Vagina (tissue), 2 donors: ENCODE results near the gene TARBP2. TPM values are rescaled to one million over a fixed set of nuclear protein-coding genes. Genes with fewer than 3 reads are reported as not detected.

ENCODE experiments used
- DNase-seq, 2 donors: peaks; one replicate each; pipeline ENCODE4 v3.0.0-alpha.2; 2017; ENCODE audit errors: extremely low spot score in 2 of 2
- H3K27ac ChIP-seq: fragments of 200-600 bp; sonication (generic); one replicate; pipeline ENCODE4 v1.5.1; 2019
- H3K27me3 ChIP-seq: fragments of 200-600 bp; sonication (generic); one replicate; pipeline ENCODE4 v1.5.1; 2019
- H3K36me3 ChIP-seq, 2 donors: fragments of 200-600 bp; sonication (generic); one replicate each; pipeline ENCODE4 v1.5.1; 2017 to 2019
- H3K4me1 ChIP-seq: fragments of 200-600 bp; sonication (generic); one replicate; pipeline ENCODE4 v1.5.1; 2019
- H3K4me3 ChIP-seq, 2 donors: fragments of 200-600 bp; sonication (generic); 1 replicate in 1 of 2; 2 replicates in 1 of 2; pipeline ENCODE4 v1.5.1; 2016 to 2019
- H3K9me3 ChIP-seq: fragments of 200-600 bp; sonication (generic); one replicate; pipeline ENCODE4 v1.5.1; 2019
- CTCF ChIP-seq, 3 experiments: fragments of 450-650 bp in 2 of 3; fragments of 200-600 bp in 1 of 3; sonication (generic) in 1 of 3; IDR thresholded peaks; one replicate each; pipeline ENCODE4 v1.5.1; 2017 to 2019; ENCODE audit warnings: antibody characterized with exemption in 3 of 3, mild to moderate bottlenecking in 2 of 3, moderate library complexity in 2 of 3
- POLR2A ChIP-seq, 2 donors: fragments of 450-650 bp; IDR thresholded peaks; one replicate each; pipeline ENCODE4 v1.6.1; 2017; ENCODE audit warnings: antibody characterized with exemption in 2 of 2, mild to moderate bottlenecking in 2 of 2, moderate library complexity in 2 of 2
- POLR2AphosphoS5 ChIP-seq, 2 donors: sonication (generic); formaldehyde crosslinking; IDR thresholded peaks; one replicate each; pipeline ENCODE4 v1.9.0; 2017; ENCODE audit warnings: antibody characterized with exemption in 2 of 2, mild to moderate bottlenecking in 2 of 2, low read depth in 1 of 2; ENCODE audit not compliant: insufficient read depth in 1 of 2
- intact Hi-C: fragments of 100-400 bp; cut with DNase I; formaldehyde crosslinking; loops from one replicate; pipeline ENCODE4 v1.15.1; 2023
- total RNA-seq: library from RNA; depleted of rRNA; stranded (reverse); fragments of >200 nt; gene quantifications from one replicate; pipeline ENCODE4 v1.2.3, GENCODE V29; 2016

The TARBP2 gene
- total RNA-seq, 1 donor from 2014 or later = 17.7 TPM

DNA sequence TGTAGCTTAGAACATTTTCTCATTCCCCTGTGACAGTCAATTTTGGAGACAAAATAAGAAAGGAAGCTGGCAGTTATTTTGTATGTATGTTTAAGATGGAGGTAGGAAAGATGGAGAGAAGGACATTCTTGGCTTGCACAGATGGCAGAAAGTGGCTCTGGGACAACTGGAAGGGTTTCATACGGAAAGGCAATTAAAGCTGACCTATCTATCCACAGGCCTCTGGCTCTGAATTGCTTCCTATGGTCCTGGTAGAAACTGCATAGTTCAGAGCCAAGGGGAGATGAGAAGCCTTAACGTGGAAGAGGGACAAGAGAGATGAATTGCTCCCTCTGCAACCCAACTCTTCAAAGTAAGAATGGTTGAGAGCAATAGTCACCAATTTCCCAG is 14.2 kb downstream of the TARBP2 start:
- Histone ChIP-seq H3K4me1 (no peaks in the 10 kb centered on the region), H3K4me3 (no peak overlapping the region), H3K27ac (no peak overlapping the region), H3K36me3 (peaks cover 0 to 82% of the 10 kb centered on the region in 2 donors), H3K27me3 (no peaks in the 10 kb centered on the region), H3K9me3 (no peaks in the 10 kb centered on the region)
- TF ChIP-seq POLR2A (IDR thresholded peaks at IDR 0.05) (no peak), POLR2AphosphoS5 (IDR thresholded peaks at IDR 0.05; ENCODE audit: insufficient read depth in 1 of 2, low read depth in 1 of 2) (no peak), CTCF (IDR thresholded peaks at IDR 0.05) (no peak)
- intact Hi-C loops = no loop called here
- no peak for DNase-seq

DNA sequence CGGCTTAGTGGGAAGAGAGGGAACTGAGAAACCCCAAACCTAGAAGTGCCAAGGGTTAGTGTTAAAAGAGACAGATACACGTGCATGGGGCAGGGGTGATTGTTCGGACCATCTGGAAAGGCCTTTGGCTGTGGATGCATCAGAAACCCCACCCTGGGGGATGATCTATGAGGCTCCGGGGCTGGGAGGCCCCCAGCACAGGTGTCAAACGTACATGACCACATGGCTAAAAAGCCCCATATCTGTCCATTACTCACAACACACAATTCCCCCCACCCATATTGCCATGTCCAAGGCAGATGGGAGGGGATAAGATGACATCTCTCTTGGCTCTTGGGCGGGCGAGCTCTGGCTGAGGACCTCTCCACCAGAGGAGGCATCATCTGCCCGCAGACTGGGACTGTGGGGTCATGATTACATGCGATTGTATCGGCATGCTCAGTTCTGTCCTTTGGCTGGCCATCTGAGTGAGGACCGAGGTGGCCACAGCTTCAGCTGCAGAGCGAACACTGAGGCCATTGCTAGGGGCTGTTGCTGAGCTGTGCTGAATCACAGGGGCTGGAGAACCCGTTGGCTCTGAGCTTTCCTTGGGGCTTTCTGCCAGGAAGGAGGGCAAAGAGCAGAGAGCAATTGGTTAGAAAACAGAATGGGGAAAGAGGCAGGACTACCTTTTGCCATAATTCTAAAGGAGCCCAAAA is 15.8 kb downstream of the TARBP2 start:
- H3K36me3 ChIP-seq = peaks cover 0 to 78% of the 10 kb centered on the region in 2 donors
- intact Hi-C loops = no loop called here

GRCh38 chr12:53518381-53518780 is 17.3 kb downstream of the TARBP2 start:
- Histone ChIP-seq H3K27me3 (no peaks in the 10 kb centered on the region), H3K4me1 (no peaks in the 10 kb centered on the region), H3K9me3 (no peaks in the 10 kb centered on the region), H3K36me3 (peaks cover 0 to 89% of the 10 kb centered on the region in 2 donors), H3K4me3 (no peak overlapping the region), H3K27ac (no peak overlapping the region)
- no peak for TF ChIP-seq CTCF (IDR thresholded peaks at IDR 0.05)
- TF ChIP-seq POLR2AphosphoS5 (IDR thresholded peaks at IDR 0.05; ENCODE audit: insufficient read depth in 1 of 2, low read depth in 1 of 2) = no peak
- TF ChIP-seq POLR2A (IDR thresholded peaks at IDR 0.05) = no peak
- intact Hi-C loops = no loop called here
- no peak for DNase-seq

More for the DNA sequence above, 15.8 kb downstream of the TARBP2 start:
- TF ChIP-seq POLR2AphosphoS5 (IDR thresholded peaks at IDR 0.05; ENCODE audit: insufficient read depth in 1 of 2, low read depth in 1 of 2) = no peak
- TF ChIP-seq POLR2A (IDR thresholded peaks at IDR 0.05) = no peak
- TF ChIP-seq CTCF (IDR thresholded peaks at IDR 0.05) = no peak
- no peak overlapping the region for H3K4me3 ChIP-seq
- no peaks in the 10 kb centered on the region for H3K4me1 ChIP-seq
- H3K27me3 ChIP-seq = no peaks in the 10 kb centered on the region
- no peak overlapping the region for H3K27ac ChIP-seq
- no peak for DNase-seq
- H3K9me3 ChIP-seq = no peaks in the 10 kb centered on the region

- H3K36me3 ChIP-seq = peaks cover 0 to 79% of the 10 kb centered on the region in 2 donors
- H3K4me1 ChIP-seq = no peaks in the 10 kb centered on the region
- H3K9me3 ChIP-seq = no peaks in the 10 kb centered on the region
- H3K27ac ChIP-seq = no peak overlapping the region
- TF ChIP-seq POLR2AphosphoS5 (IDR thresholded peaks at IDR 0.05; ENCODE audit: insufficient read depth in 1 of 2, low read depth in 1 of 2) (no peak), POLR2A (IDR thresholded peaks at IDR 0.05) (no peak), CTCF (IDR thresholded peaks at IDR 0.05) (no peak)
- H3K27me3 ChIP-seq = no peaks in the 10 kb centered on the region
- H3K4me3 ChIP-seq = no peak overlapping the region
- intact Hi-C loops = no loop called here
- DNase-seq = no peak
These were observed 22.0 kb downstream of the TARBP2 start for GRCh38 chr12:53523131-53523530.

DNA sequence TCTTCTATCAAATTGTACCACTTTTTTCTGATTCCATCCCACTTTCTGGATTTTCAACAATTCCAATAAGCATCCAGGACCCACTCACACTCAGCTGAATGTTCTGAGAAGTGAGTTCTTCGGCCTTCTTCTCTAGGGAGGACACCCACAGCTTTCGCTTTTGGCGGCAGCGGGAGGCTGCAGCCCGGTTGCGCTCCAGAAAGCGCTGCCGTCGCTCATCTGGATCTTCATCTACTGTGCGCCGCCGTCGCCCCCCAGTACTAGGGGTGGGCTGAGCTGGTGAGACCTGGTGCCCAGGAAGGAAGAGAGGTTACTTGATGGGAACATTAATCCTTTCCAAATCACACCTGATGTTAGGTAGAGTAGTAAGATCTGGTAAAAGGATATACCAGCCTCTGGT is 23.4 kb downstream of the TARBP2 start:
- Histone ChIP-seq H3K4me3 (no peak overlapping the region), H3K9me3 (no peaks in the 10 kb centered on the region), H3K36me3 (peaks cover 0 to 75% of the 10 kb centered on the region in 2 donors), H3K27ac (no peak overlapping the region), H3K27me3 (no peaks in the 10 kb centered on the region), H3K4me1 (no peaks in the 10 kb centered on the region)
- no peak for DNase-seq
- intact Hi-C loops = no loop called here
- TF ChIP-seq POLR2AphosphoS5 (IDR thresholded peaks at IDR 0.05; ENCODE audit: insufficient read depth in 1 of 2, low read depth in 1 of 2) (no peak), POLR2A (IDR thresholded peaks at IDR 0.05) (no peak), CTCF (IDR thresholded peaks at IDR 0.05) (no peak)
